Measurements from ENCODE around the gene TCF7L2.

Gene TCF7L2

DNA sequence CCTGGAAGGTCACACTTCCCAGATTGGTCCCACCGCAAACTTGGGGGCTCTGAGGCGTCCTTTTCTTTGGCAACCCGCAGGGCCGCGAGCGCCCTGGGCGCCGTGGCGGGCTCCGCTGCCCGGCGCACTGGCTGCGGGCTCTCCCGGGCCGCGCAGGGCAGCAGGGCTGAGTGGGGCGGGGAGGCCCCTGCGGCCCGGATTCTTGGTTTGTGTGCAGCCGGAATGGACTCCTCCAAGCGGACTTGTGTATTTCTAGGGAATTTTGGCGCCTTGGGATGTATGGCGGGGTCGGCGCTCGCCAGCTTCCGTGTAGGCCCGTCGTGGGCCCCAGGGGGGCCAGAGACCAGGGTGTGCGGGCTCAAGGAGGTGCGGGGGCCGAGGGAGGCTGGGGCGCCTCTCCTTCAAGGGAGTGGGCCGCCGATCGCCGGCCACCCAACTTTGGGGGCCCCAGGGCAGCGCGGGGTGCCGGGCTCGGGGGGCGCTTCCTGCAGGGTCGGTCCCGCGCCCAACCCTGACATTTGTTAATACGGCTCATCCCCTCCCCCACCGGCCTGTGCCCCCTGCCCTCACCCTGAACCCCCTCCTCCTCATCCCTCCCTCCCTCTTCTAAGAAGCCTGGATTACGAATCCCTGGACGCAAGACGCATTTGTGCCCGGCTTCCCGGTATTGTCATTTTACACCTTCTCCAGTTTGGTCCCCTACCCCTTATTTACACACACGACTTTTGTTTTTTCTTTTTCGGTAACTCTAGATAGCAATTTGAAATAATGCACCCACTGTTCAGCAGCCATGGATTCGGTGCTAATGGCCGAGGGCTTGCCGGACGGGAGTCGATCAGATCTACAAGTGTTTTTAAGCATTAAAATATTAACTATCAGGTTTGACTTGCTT is 2.5 kb downstream of the TCF7L2 start:
- DNase-seq (no peak), ATAC-seq (replicated peaks) (no peak)
- Mint-ChIP-seq H3K27ac (peak overlapping the region; percentile 94 to 95), H3K4me1 (ENCODE audit: low read depth in 2 of 2) (peaks cover 22 to 25% of the 10 kb centered on the region in 2 donors), H3K36me3 (ENCODE audit: insufficient read depth) (peaks cover 15% of the 10 kb centered on the region), H3K9me3 (no peaks in the 10 kb centered on the region), H3K27me3 (peaks cover 0 to 5% of the 10 kb centered on the region in 2 donors), H3K4me3 (peak overlapping the region; percentile 92 to 97)

DNA sequence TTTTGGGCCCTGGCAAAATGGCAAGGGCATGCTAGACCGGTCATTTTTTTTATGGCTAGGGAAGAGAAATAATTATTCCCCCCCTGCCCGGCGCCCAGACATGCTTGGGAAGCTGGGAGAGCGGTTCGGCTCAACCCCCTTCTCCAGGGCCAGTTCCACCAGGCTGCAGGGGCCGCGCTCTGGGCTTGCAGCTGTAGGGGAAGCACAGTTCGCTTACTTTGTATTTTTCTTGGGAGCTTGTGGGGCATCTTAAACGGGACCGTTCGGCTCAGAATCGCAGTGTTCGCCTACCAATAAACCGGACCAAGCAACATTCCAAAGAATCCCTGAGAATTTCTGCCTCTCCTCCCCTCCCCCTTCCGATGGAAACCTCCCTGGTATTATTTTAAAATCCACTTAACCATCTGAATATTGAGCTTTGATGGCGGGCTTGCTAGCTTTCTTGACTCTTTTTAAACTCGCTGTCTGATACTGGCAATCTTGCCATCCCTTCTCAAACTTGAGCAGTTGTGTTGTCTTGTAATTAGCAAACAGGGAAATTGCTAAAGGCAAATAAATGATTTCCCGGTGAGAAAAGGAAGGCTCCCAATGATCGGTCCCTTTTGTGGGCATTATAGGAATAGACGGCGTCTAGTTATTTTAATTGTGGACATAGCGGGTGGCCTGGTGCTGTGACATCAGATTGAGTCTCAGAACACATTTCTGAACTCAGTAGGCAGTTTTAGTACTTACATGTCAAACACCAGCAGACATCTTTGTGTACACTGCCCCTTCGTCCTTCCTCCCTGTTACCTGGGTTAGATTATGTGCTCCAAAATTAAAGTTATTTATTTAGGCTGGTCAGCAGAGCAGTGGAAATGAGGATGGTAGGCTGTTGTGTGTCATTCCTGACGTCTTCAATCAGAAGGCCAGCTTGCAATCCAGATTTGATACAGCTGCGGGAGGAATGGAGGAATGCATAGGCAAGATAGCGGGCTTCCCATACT is 3.4 kb downstream of the TCF7L2 start:
- Mint-ChIP-seq H3K36me3 (ENCODE audit: insufficient read depth) (peaks cover 15% of the 10 kb centered on the region), H3K4me3 (peak overlapping the region; percentile 77 to 92), H3K9me3 (no peaks in the 10 kb centered on the region), H3K4me1 (ENCODE audit: low read depth in 2 of 2) (peaks cover 22 to 25% of the 10 kb centered on the region in 2 donors), H3K27ac (peak overlapping the region in 1 of 2 donors; percentile 74), H3K27me3 (peaks cover 0 to 5% of the 10 kb centered on the region in 2 donors)
- ATAC-seq (replicated peaks) (no peak), DNase-seq (no peak)

DNA sequence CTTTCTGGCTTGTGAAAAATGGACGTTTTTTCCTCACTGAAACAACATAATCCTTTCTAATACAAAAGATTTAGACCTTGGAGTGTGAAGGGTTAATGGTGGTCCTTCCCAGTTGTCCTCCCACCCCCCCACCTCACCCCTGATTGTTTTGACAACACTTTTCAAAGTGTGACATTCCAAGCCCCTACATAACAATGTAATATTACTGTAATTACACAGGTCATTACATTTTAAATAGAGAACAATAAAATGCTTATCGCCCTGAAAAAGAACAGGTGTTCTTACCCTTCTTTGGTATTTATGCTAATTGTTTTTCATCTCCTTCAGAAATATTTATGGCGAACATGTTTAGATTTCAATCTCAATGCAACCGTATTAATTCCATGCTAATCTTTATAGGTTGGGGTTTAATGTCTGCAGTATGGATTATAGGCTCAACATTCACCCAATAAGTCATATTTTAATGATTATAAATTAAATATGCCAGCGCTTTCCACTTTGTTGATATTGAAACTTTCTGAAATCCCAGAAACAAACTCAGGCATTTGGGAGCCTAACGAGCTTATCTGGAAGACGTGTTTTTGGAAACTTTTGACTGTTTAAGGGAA is 5.0 kb downstream of the TCF7L2 start:
- H3K9me3 Mint-ChIP-seq: no peaks in the 10 kb centered on the region
- ATAC-seq (replicated peaks) (no peak), DNase-seq (no peak)
- H3K27me3 Mint-ChIP-seq: peaks cover 0 to 5% of the 10 kb centered on the region in 2 donors
- H3K36me3 Mint-ChIP-seq (ENCODE audit: insufficient read depth): peaks cover 13% of the 10 kb centered on the region
- H3K4me1 Mint-ChIP-seq (ENCODE audit: low read depth in 2 of 2): peaks cover 14 to 18% of the 10 kb centered on the region in 2 donors
- no peak overlapping the region for H3K27ac Mint-ChIP-seq
- H3K4me3 Mint-ChIP-seq: peak overlapping the region in 1 of 2 donors; percentile 19

DNA sequence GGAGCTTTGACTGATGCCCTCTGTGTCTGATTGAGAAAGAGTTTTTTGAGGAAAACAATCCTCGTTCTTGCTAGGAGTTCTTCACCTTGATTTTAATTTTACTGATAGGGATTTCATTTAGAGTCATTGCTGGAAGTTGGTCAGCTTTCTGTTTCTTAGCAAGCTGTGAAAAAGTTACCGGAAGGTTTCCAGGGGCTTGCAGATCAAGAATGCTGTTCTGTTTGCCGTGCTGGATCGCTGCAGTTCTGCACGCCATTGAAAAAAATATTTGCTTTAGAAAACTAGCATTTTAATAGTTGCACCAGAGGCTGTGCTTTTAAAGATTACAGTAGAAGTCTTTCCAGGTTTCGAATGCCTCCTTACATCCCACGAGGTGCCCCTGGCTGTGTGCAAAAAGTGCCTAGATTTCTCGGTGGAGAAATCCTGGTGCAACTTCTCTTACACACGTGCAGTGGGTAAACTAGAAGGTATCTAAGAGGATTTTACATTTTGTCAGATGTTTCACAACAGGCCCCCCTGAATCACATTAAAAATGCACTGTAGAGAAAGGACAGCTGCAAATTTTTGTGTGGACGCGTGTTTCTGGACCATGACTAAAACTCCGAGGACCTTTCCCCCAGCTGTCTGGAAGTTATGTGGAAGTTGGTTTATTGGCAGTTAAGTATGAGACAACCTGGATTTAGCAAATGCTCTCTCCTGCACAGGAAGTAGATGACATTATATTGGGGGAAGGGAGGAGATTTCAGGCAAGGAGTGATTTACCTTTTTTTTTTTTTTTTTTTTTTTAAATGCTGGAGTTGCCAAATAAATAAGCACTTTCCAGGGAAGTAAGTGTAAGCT is 5.8 kb downstream of the TCF7L2 start:
- Mint-ChIP-seq H3K36me3 (ENCODE audit: insufficient read depth) (peaks cover 7% of the 10 kb centered on the region), H3K27ac (no peak overlapping the region), H3K4me3 (peak overlapping the region in 1 of 2 donors; percentile 19), H3K27me3 (peaks cover 0 to 5% of the 10 kb centered on the region in 2 donors), H3K9me3 (no peaks in the 10 kb centered on the region), H3K4me1 (ENCODE audit: low read depth in 2 of 2) (peaks cover 12% of the 10 kb centered on the region in 2 donors)
- ATAC-seq (replicated peaks) (no peak), DNase-seq (no peak)

DNA sequence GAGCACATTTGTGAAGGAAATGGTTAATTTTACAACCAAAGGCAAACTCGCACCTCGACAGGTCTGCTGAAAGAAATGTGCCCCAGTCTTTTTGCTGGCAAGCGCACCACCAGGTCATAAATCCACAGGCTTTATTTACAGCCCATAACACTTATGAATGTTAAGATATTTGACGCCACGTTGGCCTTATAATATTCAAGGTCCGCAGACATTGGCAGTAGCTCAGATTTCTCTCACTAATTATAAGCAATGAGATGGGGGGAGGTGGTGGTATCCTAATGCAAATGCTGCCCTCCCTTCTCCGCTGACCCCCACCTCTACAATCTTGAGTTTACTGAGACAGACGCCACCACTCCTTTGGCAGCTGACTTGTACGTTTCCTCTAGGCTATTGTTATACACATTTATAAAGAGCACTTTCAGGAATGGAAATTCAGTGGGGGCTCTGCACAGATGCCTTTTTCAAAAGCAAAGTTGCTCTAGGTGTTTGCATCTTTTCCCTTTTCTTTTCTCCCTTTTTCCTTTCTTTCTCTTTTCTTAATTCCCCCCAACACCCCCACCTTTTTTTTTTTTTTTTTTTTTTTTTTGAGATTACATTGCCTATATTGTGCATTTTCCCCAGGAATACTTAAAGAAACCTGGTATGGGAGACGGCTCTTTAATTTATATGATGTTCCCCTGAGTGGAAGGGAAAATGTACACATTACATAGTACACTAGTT is 6.7 kb downstream of the TCF7L2 start:
- Mint-ChIP-seq H3K36me3 (ENCODE audit: insufficient read depth) (peaks cover 7% of the 10 kb centered on the region), H3K4me1 (ENCODE audit: low read depth in 2 of 2) (peaks cover 16 to 17% of the 10 kb centered on the region in 2 donors), H3K4me3 (no peak overlapping the region), H3K27me3 (peaks cover 0 to 5% of the 10 kb centered on the region in 2 donors), H3K27ac (no peak overlapping the region), H3K9me3 (no peaks in the 10 kb centered on the region)
- ATAC-seq (replicated peaks) (no peak), DNase-seq (no peak)

DNA sequence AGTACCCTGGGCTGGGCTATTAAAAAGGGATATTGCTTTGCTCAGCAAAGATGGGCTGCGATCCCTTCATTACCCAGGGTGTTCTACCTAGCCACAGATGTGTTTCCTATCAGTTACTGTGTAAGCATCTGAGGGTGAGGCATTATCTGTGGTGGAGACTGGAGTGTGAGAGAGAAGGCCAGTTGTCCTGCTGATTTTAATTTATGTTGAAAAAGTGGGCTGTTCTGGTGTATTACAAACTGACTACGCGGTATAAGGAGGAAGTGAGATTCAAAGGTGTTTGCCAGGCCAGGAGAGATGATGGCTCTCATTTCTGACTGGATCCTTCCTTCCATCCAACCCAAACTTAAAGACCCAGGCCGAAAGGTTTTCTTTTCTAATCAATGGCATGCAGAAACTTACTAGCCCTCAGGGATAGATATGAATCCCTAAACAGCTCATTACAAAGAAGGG is 7.6 kb downstream of the TCF7L2 start:
- peaks cover 0 to 5% of the 10 kb centered on the region in 2 donors for H3K27me3 Mint-ChIP-seq
- H3K27ac Mint-ChIP-seq: no peak overlapping the region
- H3K4me1 Mint-ChIP-seq (ENCODE audit: low read depth in 2 of 2): peaks cover 14 to 16% of the 10 kb centered on the region in 2 donors
- H3K36me3 Mint-ChIP-seq (ENCODE audit: insufficient read depth): peaks cover 6% of the 10 kb centered on the region
- no peaks in the 10 kb centered on the region for H3K9me3 Mint-ChIP-seq
- H3K4me3 Mint-ChIP-seq: no peak overlapping the region
- ATAC-seq (replicated peaks) (no peak), DNase-seq (no peak)

DNA sequence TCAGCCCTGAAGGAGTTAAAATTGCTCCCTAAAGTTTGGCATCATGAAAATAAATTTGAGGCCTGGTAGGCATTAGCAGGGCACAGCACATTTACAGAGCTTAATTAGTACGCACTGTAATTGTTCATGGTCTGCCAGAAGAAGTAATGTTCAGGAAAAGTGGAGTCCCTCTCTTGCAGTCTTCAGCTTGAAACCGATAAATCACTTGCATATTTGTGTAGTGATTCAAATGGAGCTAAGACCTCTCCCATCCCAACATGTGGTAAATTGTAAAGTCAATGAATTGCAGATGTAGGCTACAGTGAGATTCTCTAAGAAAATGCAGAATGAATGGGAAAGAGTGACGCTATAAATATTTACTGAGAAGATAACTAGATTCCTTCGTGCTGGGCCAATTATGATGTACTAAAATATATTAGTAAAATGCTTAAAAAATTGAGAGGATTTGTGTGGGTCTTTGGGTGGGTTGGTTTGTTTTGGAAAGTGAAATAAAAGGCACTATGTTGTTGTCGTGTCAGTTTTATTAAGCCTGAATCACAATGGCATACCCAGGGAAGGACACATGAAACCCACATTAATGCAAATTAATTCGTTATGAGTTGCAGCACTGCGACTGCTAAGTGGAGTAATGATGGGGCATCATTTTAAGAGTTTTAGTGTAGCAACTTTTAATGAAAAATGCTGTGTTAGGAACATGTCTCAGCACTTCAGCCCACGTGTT is 8.4 kb downstream of the TCF7L2 start:
- no peaks in the 10 kb centered on the region for H3K9me3 Mint-ChIP-seq
- ATAC-seq (replicated peaks) (no peak), DNase-seq (no peak)
- no peak overlapping the region for H3K4me3 Mint-ChIP-seq
- peaks cover 11 to 16% of the 10 kb centered on the region in 2 donors for H3K4me1 Mint-ChIP-seq (ENCODE audit: low read depth in 2 of 2)
- no peak overlapping the region for H3K27ac Mint-ChIP-seq
- peaks cover 6% of the 10 kb centered on the region for H3K36me3 Mint-ChIP-seq (ENCODE audit: insufficient read depth)
- H3K27me3 Mint-ChIP-seq: no peaks in the 10 kb centered on the region

DNA sequence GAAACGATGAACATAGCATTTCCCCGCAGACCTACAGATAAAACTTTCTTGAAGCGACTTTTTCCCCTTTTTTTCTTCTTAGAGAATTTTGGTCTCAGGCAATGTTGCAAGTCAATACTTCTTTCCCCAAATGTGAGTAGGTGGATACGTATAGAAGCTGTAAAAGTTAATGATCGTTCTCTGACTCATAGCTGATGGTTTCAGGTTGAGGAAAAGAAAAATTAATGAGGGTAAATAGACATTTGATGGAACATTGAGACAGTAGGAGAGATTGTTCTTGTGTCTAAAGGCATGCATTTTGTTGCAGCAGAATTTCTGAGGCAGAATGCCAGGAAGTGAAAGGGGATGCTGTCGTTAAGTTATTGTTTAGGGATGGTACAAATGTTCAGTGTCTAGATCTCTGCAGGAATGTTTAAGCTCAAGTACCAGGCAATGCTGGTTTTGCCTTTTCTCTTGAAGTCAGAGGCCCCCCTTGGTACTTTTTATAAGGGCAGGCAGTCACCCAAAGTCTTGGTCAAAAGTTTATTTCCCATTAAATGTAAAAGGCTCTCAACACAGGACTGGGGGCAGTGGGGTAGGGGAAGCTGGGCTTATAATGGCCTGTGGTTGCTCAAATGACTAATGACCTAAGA is 9.3 kb downstream of the TCF7L2 start:
- Mint-ChIP-seq H3K36me3 (ENCODE audit: insufficient read depth) (peaks cover 6% of the 10 kb centered on the region), H3K4me3 (no peak overlapping the region), H3K4me1 (ENCODE audit: low read depth in 2 of 2) (peaks cover 11 to 20% of the 10 kb centered on the region in 2 donors), H3K9me3 (no peaks in the 10 kb centered on the region), H3K27me3 (no peaks in the 10 kb centered on the region), H3K27ac (no peak overlapping the region)
- DNase-seq: no peak
- ATAC-seq (replicated peaks): no peak

DNA sequence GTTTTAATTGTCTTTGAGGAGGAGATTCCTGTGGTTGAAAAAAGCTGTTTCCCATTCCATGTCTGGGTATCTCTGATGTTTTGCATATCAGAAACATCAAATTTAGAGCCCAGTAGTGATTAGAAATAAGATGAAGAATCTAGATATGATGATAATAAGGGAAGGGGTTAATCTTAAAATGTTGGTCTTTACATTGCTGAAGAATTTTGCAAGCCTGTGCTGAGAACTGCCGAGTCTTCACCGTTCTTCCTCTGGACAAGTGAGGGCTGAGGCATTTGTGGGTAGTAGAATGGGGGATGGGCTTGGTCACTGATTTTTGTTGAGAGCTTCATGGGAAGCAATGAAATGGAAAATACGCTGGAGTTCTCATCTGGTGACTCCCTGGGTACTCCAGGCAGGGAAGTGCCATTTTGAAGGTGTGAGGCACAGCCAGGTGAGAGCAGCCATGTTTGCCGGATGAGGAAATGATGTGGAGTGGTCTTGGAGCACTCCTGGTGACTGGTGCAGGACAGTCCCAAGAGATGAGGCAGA is 10.2 kb downstream of the TCF7L2 start:
- Mint-ChIP-seq H3K27me3 (no peaks in the 10 kb centered on the region), H3K4me1 (ENCODE audit: low read depth in 2 of 2) (peaks cover 11 to 24% of the 10 kb centered on the region in 2 donors), H3K27ac (no peak overlapping the region), H3K9me3 (no peaks in the 10 kb centered on the region), H3K4me3 (no peak overlapping the region), H3K36me3 (ENCODE audit: insufficient read depth) (peaks cover 6% of the 10 kb centered on the region)
- DNase-seq (no peak), ATAC-seq (replicated peaks) (no peak)

DNA sequence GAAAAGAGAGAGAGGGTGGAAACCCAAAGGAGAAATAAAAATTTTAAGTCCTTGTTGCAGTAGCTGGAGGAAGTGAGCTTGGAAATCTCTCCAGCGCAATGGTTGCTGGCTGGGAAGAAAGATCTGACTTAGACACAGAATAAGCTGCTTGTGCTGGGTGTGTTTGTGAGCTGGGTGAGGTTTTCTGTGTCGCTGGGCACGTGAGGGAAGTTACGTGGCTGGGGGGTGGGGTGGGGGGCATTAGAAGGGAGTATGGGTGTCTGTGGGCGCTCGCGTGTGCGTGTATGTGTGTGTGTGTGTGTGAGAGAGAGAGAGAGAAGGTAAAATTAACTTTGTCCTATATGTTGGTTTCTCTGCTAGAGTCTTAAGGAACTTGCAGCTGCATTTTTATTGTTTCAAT is 11.6 kb downstream of the TCF7L2 start:
- Mint-ChIP-seq H3K27ac (peak overlapping the region; percentile 4 to 13), H3K4me1 (ENCODE audit: low read depth in 2 of 2) (peaks cover 7 to 21% of the 10 kb centered on the region in 2 donors), H3K9me3 (no peaks in the 10 kb centered on the region), H3K27me3 (no peaks in the 10 kb centered on the region), H3K36me3 (ENCODE audit: insufficient read depth) (peaks cover 6% of the 10 kb centered on the region), H3K4me3 (no peak overlapping the region)
- DNase-seq (no peak), ATAC-seq (replicated peaks) (peak; percentile 32)

DNA sequence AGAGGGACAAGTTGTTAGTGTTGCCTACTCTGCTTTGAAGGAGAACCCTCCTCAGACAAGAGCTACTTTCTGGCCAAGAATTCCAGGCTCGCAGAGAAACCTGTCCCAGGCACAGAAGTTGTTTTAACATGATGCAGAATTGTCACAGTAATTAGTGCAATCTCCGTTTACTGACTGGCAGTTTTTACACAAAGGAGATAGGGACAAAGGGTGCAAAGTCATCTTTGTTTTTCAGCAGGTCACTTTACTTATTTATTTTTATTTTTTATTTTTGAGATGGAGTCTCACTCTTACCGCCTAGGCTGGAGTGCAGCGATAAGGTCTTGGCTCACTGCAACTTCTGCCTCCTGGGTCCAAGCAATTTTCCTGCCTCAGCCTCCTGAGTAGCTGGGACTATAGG is 12.3 kb downstream of the TCF7L2 start:
- H3K9me3 Mint-ChIP-seq: no peaks in the 10 kb centered on the region
- H3K36me3 Mint-ChIP-seq (ENCODE audit: insufficient read depth): peaks cover 6% of the 10 kb centered on the region
- DNase-seq (no peak), ATAC-seq (replicated peaks) (no peak)
- no peaks in the 10 kb centered on the region for H3K27me3 Mint-ChIP-seq
- H3K4me1 Mint-ChIP-seq (ENCODE audit: low read depth in 2 of 2): peaks cover 7 to 21% of the 10 kb centered on the region in 2 donors
- H3K4me3 Mint-ChIP-seq: no peak overlapping the region
- no peak overlapping the region for H3K27ac Mint-ChIP-seq

Measured in effector memory CD8-positive, alpha-beta T cell (primary cell).